Measurements from ENCODE around the gene P2RX6. TPM values are rescaled to one million over a fixed set of nuclear protein-coding genes. Genes with fewer than 3 reads are reported as not detected.
"Not testable (repeated sequence)": the region's sequence is repeated elsewhere in the genome, so short reads cannot be mapped to it uniquely, and the experiment has no call there.

P2RX6 gene
- polyA plus RNA-seq, 1 experiment = 2.0 TPM

DNA sequence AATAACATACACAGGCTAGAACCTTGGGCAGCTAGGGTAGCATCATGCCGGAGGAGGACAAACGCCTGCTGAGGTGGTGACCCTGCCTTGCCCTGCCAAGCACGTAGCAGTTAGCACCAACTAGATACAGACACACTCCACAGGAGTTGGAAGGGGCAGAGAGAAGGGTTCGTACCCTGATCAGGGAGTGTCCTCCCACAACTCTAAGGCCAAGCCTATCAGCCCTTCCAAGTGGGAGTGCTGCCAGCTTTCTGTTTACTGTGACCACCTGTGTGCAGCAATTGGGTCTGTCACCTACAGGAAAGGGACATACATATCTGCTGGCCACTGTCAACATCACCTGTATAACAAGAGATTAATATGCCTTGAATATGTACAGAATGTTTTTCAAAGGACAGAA is 11.2 kb upstream of the P2RX6 start:
- ChIA-PET POLR2A (no interaction called here), CTCF (interaction anchor here (0.9 to 2.3 kb wide), 2 partner anchors 16 to 99 kb away, joined by 4 to 10 read pairs; no protein-coding TSS in a partner anchor)
- Histone ChIP-seq H3K27me3 (ENCODE audit: control insufficient read depth, insufficient read depth, low read length) (no peaks in the 10 kb centered on the region), H3K36me3 (ENCODE audit: control insufficient read depth, insufficient read depth, low read length) (peaks cover 12% of the 10 kb centered on the region), H3K4me3 (ENCODE audit: low read depth, low read length) (no peak overlapping the region)
- DNase-seq (ENCODE audit: low read depth) = no peak
- no peak for TF ChIP-seq CTCF (IDR thresholded peaks at IDR 0.05; ENCODE audit: insufficient read depth, low read depth, low read length)

- DNase-seq (ENCODE audit: low read depth); POLR2A ChIA-PET; H3K36me3 ChIP-seq (ENCODE audit: control insufficient read depth, insufficient read depth, low read length); H3K27me3 ChIP-seq (ENCODE audit: control insufficient read depth, insufficient read depth, low read length); H3K4me3 ChIP-seq (ENCODE audit: low read depth, low read length): not testable (repeated sequence)
- CTCF ChIA-PET = interaction anchor here (1.3 kb wide), 1 partner anchor 15 kb away, joined by 3 read pairs; no protein-coding TSS in a partner anchor
These were observed 5.8 kb upstream of the P2RX6 start for GRCh38 chr22:21009208-21009607.

- no peak overlapping the region for H3K4me3 ChIP-seq (ENCODE audit: low read depth, low read length)
- H3K36me3 ChIP-seq (ENCODE audit: control insufficient read depth, insufficient read depth, low read length) = 0 out of 2 replicates have a peak, but pooled peaks cover 2% of the 10 kb centered on the region
- POLR2A ChIA-PET = no interaction called here
- DNase-seq (ENCODE audit: low read depth) = no peak
- no peak for TF ChIP-seq CTCF (IDR thresholded peaks at IDR 0.05; ENCODE audit: insufficient read depth, low read depth, low read length)
- CTCF ChIA-PET = interaction anchor here (1.0 to 1.3 kb wide), 2 partner anchors 14 to 125 kb away, joined by 3 read pairs; no protein-coding TSS in a partner anchor
- no peaks in the 10 kb centered on the region for H3K27me3 ChIP-seq (ENCODE audit: control insufficient read depth, insufficient read depth, low read length)
These were observed 5.1 kb upstream of the P2RX6 start for GRCh38 chr22:21009638-21010425.

GRCh38 chr22:21010426-21011113 is 4.4 kb upstream of the P2RX6 start:
- ChIA-PET POLR2A (no interaction called here), CTCF (interaction anchor here (1.0 to 1.3 kb wide), 2 partner anchors 14 to 126 kb away, joined by 3 read pairs; no protein-coding TSS in a partner anchor)
- no peak for DNase-seq (ENCODE audit: low read depth)
- Histone ChIP-seq H3K36me3 (ENCODE audit: control insufficient read depth, insufficient read depth, low read length) (0 out of 2 replicates have a peak, but pooled peaks cover 2% of the 10 kb centered on the region), H3K4me3 (ENCODE audit: low read depth, low read length) (no peak overlapping the region), H3K27me3 (ENCODE audit: control insufficient read depth, insufficient read depth, low read length) (no peaks in the 10 kb centered on the region)
- TF ChIP-seq CTCF (IDR thresholded peaks at IDR 0.05; ENCODE audit: insufficient read depth, low read depth, low read length) = no peak

GRCh38 chr22:21012446-21013407 is 2.2 kb upstream of the P2RX6 start:
- CTCF ChIA-PET = interaction anchor here (0.6 to 1.4 kb wide), 3 partner anchors 10 to 127 kb away, joined by 3 to 4 read pairs (median 4); no protein-coding TSS in a partner anchor
- H3K36me3 ChIP-seq (ENCODE audit: control insufficient read depth, insufficient read depth, low read length) = 0 out of 2 replicates have a peak, but pooled peaks cover 2% of the 10 kb centered on the region
- POLR2A ChIA-PET = no interaction called here
- no peak for TF ChIP-seq CTCF (IDR thresholded peaks at IDR 0.05; ENCODE audit: insufficient read depth, low read depth, low read length)
- DNase-seq (ENCODE audit: low read depth) = no peak
- H3K27me3 ChIP-seq (ENCODE audit: control insufficient read depth, insufficient read depth, low read length) = no peaks in the 10 kb centered on the region; the same call in 1 of the 2 replicates
- no peak overlapping the region for H3K4me3 ChIP-seq (ENCODE audit: low read depth, low read length)
